ENCODE results near the gene ODAD4.

The ODAD4 gene

DNA sequence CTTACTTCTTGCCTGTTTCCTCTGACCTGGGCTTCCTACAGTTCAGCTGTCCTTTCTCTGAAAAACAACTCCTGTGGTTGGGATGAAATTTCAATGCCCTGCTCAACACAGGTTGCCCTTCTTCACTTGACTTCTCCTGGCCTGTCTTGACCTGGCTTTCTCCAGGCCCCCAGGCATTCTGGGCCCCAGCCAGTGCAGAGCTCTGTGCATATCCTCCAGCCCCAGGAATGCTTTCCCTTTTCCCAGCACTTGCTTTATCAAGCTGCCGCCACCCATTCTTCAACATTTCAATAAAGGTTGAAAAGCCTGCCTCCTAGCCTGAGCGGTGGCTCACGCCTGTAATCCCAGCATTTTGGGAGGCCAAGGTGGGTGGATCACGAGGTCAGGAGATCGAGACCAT lies 10.8 kb downstream of the ODAD4 start:
- H3K79me1 ChIP-seq (replicated peaks; ENCODE audit: low read length, poor library complexity, severe bottlenecking): no peaks in the 10 kb centered on the region
- H3K4me3 ChIP-seq (ENCODE audit: insufficient read depth in 1 of 2, low read depth in 1 of 2, low read length in 2 of 2): no peak overlapping the region
- H3K14ac ChIP-seq (ENCODE audit: low read length in 2 of 2): no peak overlapping the region
- no peak overlapping the region for H4K91ac ChIP-seq (ENCODE audit: low read length)
- H3K4me1 ChIP-seq (ENCODE audit: control insufficient read depth, insufficient read depth, low read depth, low read length): peaks cover 2% of the 10 kb centered on the region
- no peak for DNase-seq
- H3K23ac ChIP-seq (ENCODE audit: low read length in 2 of 2): no peak overlapping the region
- WGBS: 97% methylated on average over 4 of the region's 5 CpGs
- H3K36me3 ChIP-seq (ENCODE audit: control insufficient read depth in 1 of 2, insufficient read depth in 2 of 2, low read depth in 1 of 2, low read length in 2 of 2): peaks cover 5 to 15% of the 10 kb centered on the region in 2 experiments
- H3K9me3 ChIP-seq (ENCODE audit: control insufficient read depth, low read length): no peaks in the 10 kb centered on the region
- H3K4ac ChIP-seq (ENCODE audit: low read depth in 1 of 2, low read length in 2 of 2): no peak overlapping the region
- no peak overlapping the region for H3K27ac ChIP-seq (ENCODE audit: low read length, poor library complexity, severe bottlenecking)
- no peak overlapping the region for H3K4me2 ChIP-seq (ENCODE audit: low read length, poor library complexity, severe bottlenecking)
- H3K27me3 ChIP-seq (ENCODE audit: control insufficient read depth in 1 of 2, insufficient read depth in 1 of 2, low read length in 2 of 2): no peaks in the 10 kb centered on the region
- H2BK15ac ChIP-seq (ENCODE audit: low read depth, poor library complexity, severe bottlenecking): no peak overlapping the region
- H3K9ac ChIP-seq (ENCODE audit: low read length): no peak overlapping the region
- H2BK5ac ChIP-seq (ENCODE audit: low read depth, low read length, poor library complexity, severe bottlenecking): no peak overlapping the region
- no peak overlapping the region for H3K18ac ChIP-seq (ENCODE audit: low read depth in 1 of 2, low read length in 2 of 2)
- no peak overlapping the region for H2BK12ac ChIP-seq (ENCODE audit: low read length in 2 of 2)
- H2AFZ ChIP-seq (ENCODE audit: low read depth, low read length): no peak overlapping the region
- H2BK120ac ChIP-seq (ENCODE audit: low read depth, low read length): no peak overlapping the region
- H4K8ac ChIP-seq (ENCODE audit: low read length): no peak overlapping the region
- H2AK5ac ChIP-seq (ENCODE audit: low read length, severe bottlenecking): no peak overlapping the region

DNA sequence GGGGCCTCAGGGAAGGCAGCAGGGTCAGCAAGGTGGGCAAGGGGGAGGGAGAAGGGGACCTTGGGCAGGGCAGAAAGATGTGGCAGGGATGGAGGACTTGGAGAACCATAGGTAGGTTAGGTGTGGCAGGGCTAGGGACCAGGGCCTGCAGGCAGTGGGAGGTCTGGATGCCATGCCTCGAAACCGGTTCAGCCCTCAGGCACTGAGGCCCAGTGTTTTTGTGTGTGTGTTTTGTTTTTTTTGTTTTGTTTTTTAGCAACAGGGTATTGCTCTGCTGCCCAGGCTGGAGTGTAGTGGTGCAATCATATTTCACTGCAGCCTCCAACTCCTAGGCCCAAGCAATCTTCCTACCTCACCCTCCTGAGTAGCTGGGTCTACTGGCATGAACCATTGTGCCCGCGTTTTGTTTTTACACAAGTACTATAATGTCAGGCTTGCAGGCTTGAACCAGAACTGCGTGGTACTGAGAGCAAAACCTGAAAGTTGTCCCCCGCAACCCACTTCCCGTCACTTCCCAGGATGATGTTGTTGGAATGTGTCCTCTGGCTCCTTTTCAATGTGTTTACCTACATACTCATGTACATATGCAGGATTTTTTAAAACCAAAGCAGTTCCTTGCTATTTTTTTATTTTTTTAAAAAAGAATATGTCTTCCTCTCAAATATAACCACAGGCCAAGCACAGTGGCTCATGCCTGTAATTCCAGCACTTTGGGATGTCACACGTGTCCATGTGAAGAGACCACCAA lies 12.4 kb downstream of the ODAD4 start:
- Histone ChIP-seq H4K8ac (ENCODE audit: low read length) (no peak overlapping the region), H2BK120ac (ENCODE audit: low read depth, low read length) (no peak overlapping the region), H2BK12ac (ENCODE audit: low read length in 2 of 2) (no peak overlapping the region), H3K79me1 (replicated peaks; ENCODE audit: low read length, poor library complexity, severe bottlenecking) (no peaks in the 10 kb centered on the region), H3K27me3 (ENCODE audit: control insufficient read depth in 1 of 2, insufficient read depth in 1 of 2, low read length in 2 of 2) (no peaks in the 10 kb centered on the region), H3K14ac (ENCODE audit: low read length in 2 of 2) (peak overlapping the region in 1 of 2 experiments; percentile 44), H2BK5ac (ENCODE audit: low read depth, low read length, poor library complexity, severe bottlenecking) (no peak overlapping the region), H2AK5ac (ENCODE audit: low read length, severe bottlenecking) (no peak overlapping the region), H2AFZ (ENCODE audit: low read depth, low read length) (no peak overlapping the region), H2BK15ac (ENCODE audit: low read depth, poor library complexity, severe bottlenecking) (no peak overlapping the region), H3K23ac (ENCODE audit: low read length in 2 of 2) (no peak overlapping the region), H3K4me2 (ENCODE audit: low read length, poor library complexity, severe bottlenecking) (no peak overlapping the region), H3K9me3 (ENCODE audit: control insufficient read depth, low read length) (no peaks in the 10 kb centered on the region), H3K4me1 (ENCODE audit: control insufficient read depth, insufficient read depth, low read depth, low read length) (peaks cover 2% of the 10 kb centered on the region), H3K4ac (ENCODE audit: low read depth in 1 of 2, low read length in 2 of 2) (no peak overlapping the region), H3K4me3 (ENCODE audit: insufficient read depth in 1 of 2, low read depth in 1 of 2, low read length in 2 of 2) (no peak overlapping the region), H3K27ac (ENCODE audit: low read length, poor library complexity, severe bottlenecking) (no peak overlapping the region), H4K91ac (ENCODE audit: low read length) (peak overlapping the region; percentile 59), H3K18ac (ENCODE audit: low read depth in 1 of 2, low read length in 2 of 2) (no peak overlapping the region), H3K9ac (ENCODE audit: low read length) (no peak overlapping the region), H3K36me3 (ENCODE audit: control insufficient read depth in 1 of 2, insufficient read depth in 2 of 2, low read depth in 1 of 2, low read length in 2 of 2) (peaks cover 0 to 5% of the 10 kb centered on the region in 2 experiments)
- DNase-seq: no peak
- WGBS: 97% methylated on average over 8 of the region's 8 CpGs

DNA sequence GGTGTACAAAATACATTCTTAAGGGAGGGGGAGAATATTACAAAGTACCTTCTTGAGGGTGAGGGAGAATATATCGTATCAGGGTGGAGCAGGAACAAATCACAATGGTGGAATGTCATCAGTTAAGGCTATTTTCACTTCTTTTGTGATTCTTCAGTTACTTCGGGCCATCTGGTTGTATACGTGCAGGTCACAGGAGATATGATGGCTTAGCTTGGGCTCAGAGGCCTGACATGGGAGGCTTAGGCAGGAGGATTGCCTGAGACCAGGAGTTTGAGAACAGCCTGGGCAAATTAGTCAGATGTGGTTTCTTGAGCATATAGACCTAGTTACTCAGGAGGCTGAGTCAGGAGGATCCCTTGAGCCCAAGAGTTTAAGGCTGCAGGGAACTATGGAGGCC lies 13.1 kb downstream of the ODAD4 start:
- H3K36me3 ChIP-seq (ENCODE audit: control insufficient read depth in 1 of 2, insufficient read depth in 2 of 2, low read depth in 1 of 2, low read length in 2 of 2): peaks cover 0 to 5% of the 10 kb centered on the region in 2 experiments
- no peaks in the 10 kb centered on the region for H3K79me1 ChIP-seq (replicated peaks; ENCODE audit: low read length, poor library complexity, severe bottlenecking)
- peaks cover 2% of the 10 kb centered on the region for H3K4me1 ChIP-seq (ENCODE audit: control insufficient read depth, insufficient read depth, low read depth, low read length)
- H4K91ac ChIP-seq (ENCODE audit: low read length): no peak overlapping the region
- no peak overlapping the region for H2AK5ac ChIP-seq (ENCODE audit: low read length, severe bottlenecking)
- H4K8ac ChIP-seq (ENCODE audit: low read length): no peak overlapping the region
- no peak overlapping the region for H3K14ac ChIP-seq (ENCODE audit: low read length in 2 of 2)
- no peak overlapping the region for H3K4me2 ChIP-seq (ENCODE audit: low read length, poor library complexity, severe bottlenecking)
- H3K4ac ChIP-seq (ENCODE audit: low read depth in 1 of 2, low read length in 2 of 2): no peak overlapping the region
- no peak overlapping the region for H2BK15ac ChIP-seq (ENCODE audit: low read depth, poor library complexity, severe bottlenecking)
- H3K9me3 ChIP-seq (ENCODE audit: control insufficient read depth, low read length): no peaks in the 10 kb centered on the region
- H3K27me3 ChIP-seq (ENCODE audit: control insufficient read depth in 1 of 2, insufficient read depth in 1 of 2, low read length in 2 of 2): no peaks in the 10 kb centered on the region
- WGBS: 96% methylated on average over 3 of the region's 3 CpGs
- no peak overlapping the region for H3K23ac ChIP-seq (ENCODE audit: low read length in 2 of 2)
- H3K18ac ChIP-seq (ENCODE audit: low read depth in 1 of 2, low read length in 2 of 2): no peak overlapping the region
- H3K9ac ChIP-seq (ENCODE audit: low read length): no peak overlapping the region
- H2BK12ac ChIP-seq (ENCODE audit: low read length in 2 of 2): no peak overlapping the region
- DNase-seq: no peak
- no peak overlapping the region for H2AFZ ChIP-seq (ENCODE audit: low read depth, low read length)
- no peak overlapping the region for H2BK5ac ChIP-seq (ENCODE audit: low read depth, low read length, poor library complexity, severe bottlenecking)
- H3K4me3 ChIP-seq (ENCODE audit: insufficient read depth in 1 of 2, low read depth in 1 of 2, low read length in 2 of 2): no peak overlapping the region
- no peak overlapping the region for H3K27ac ChIP-seq (ENCODE audit: low read length, poor library complexity, severe bottlenecking)
- H2BK120ac ChIP-seq (ENCODE audit: low read depth, low read length): no peak overlapping the region

DNA sequence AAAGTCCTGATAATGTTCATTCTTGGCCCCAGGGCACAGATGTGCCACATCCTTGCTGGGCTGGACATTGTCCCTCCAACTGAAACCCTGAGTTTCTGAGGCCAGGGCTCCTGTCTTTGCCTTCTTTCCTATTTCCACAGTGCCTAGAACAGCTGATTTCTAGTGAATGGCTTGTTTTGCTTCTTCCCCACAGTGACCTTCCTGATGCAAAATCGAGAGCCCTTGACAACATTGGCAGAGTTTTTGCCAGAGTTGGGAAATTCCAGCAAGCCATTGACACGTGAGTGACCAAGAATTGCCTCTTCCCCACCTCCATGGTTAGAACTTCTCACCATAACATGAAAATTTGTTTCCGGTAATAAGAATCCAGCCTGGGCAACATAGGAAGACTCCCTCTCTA lies 14.5 kb downstream of the ODAD4 start:
- H3K79me1 ChIP-seq (replicated peaks; ENCODE audit: low read length, poor library complexity, severe bottlenecking): no peaks in the 10 kb centered on the region
- H4K8ac ChIP-seq (ENCODE audit: low read length): no peak overlapping the region
- no peaks in the 10 kb centered on the region for H3K9me3 ChIP-seq (ENCODE audit: control insufficient read depth, low read length)
- 94% methylated on average over 2 of the region's 3 CpGs for WGBS
- no peak overlapping the region for H3K18ac ChIP-seq (ENCODE audit: low read depth in 1 of 2, low read length in 2 of 2)
- no peak overlapping the region for H2AK5ac ChIP-seq (ENCODE audit: low read length, severe bottlenecking)
- H4K91ac ChIP-seq (ENCODE audit: low read length): no peak overlapping the region
- no peak overlapping the region for H3K27ac ChIP-seq (ENCODE audit: low read length, poor library complexity, severe bottlenecking)
- no peaks in the 10 kb centered on the region for H3K36me3 ChIP-seq (ENCODE audit: control insufficient read depth in 1 of 2, insufficient read depth in 2 of 2, low read depth in 1 of 2, low read length in 2 of 2)
- H3K4ac ChIP-seq (ENCODE audit: low read depth in 1 of 2, low read length in 2 of 2): no peak overlapping the region
- no peak for DNase-seq
- H2BK120ac ChIP-seq (ENCODE audit: low read depth, low read length): peak overlapping the region; percentile 19
- H3K4me1 ChIP-seq (ENCODE audit: control insufficient read depth, insufficient read depth, low read depth, low read length): peaks cover 2% of the 10 kb centered on the region
- H2BK12ac ChIP-seq (ENCODE audit: low read length in 2 of 2): no peak overlapping the region
- no peak overlapping the region for H3K23ac ChIP-seq (ENCODE audit: low read length in 2 of 2)
- H2AFZ ChIP-seq (ENCODE audit: low read depth, low read length): no peak overlapping the region
- H3K9ac ChIP-seq (ENCODE audit: low read length): no peak overlapping the region
- H2BK15ac ChIP-seq (ENCODE audit: low read depth, poor library complexity, severe bottlenecking): no peak overlapping the region
- H3K4me2 ChIP-seq (ENCODE audit: low read length, poor library complexity, severe bottlenecking): no peak overlapping the region
- no peak overlapping the region for H3K14ac ChIP-seq (ENCODE audit: low read length in 2 of 2)
- no peak overlapping the region for H3K4me3 ChIP-seq (ENCODE audit: insufficient read depth in 1 of 2, low read depth in 1 of 2, low read length in 2 of 2)
- no peak overlapping the region for H2BK5ac ChIP-seq (ENCODE audit: low read depth, low read length, poor library complexity, severe bottlenecking)
- H3K27me3 ChIP-seq (ENCODE audit: control insufficient read depth in 1 of 2, insufficient read depth in 1 of 2, low read length in 2 of 2): no peaks in the 10 kb centered on the region

Data from mesenchymal stem cell (in vitro differentiated cells and primary cell).